ENCODE data around the gene SULT1C3.

DNA sequence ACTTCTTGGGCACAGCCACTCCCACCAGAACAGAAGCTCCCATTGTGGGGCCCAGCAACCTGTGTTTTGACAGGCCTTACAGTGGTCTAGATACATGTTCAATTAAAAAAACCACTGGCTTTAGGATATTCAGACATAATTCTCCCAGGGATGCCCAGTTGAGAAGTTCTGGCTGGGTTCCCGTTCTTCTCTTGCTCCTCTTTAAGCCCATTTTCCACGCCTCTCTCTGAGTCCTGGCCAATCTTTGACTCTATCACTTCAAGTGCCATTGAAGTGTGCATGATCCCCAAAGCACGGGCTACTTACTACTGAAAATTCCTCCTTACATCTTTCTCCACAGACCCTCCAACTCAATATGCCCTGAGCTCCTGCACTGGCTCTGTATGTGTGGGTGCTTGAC lies 17.5 kb upstream of the SULT1C3 start:
- TF ChIP-seq, protein P1, sequence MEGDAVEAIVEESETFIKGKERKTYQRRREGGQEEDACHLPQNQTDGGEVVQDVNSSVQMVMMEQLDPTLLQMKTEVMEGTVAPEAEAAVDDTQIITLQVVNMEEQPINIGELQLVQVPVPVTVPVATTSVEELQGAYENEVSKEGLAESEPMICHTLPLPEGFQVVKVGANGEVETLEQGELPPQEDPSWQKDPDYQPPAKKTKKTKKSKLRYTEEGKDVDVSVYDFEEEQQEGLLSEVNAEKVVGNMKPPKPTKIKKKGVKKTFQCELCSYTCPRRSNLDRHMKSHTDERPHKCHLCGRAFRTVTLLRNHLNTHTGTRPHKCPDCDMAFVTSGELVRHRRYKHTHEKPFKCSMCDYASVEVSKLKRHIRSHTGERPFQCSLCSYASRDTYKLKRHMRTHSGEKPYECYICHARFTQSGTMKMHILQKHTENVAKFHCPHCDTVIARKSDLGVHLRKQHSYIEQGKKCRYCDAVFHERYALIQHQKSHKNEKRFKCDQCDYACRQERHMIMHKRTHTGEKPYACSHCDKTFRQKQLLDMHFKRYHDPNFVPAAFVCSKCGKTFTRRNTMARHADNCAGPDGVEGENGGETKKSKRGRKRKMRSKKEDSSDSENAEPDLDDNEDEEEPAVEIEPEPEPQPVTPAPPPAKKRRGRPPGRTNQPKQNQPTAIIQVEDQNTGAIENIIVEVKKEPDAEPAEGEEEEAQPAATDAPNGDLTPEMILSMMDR (IDR thresholded peaks at IDR 0.05), result no peak
- TF ChIP-seq POLR2AphosphoS5 (IDR thresholded peaks at IDR 0.05) (no peak), POLR2A (IDR thresholded peaks at IDR 0.05) (no peak)
